HFF-Myc (cell line): Measurements from ENCODE around the gene EPB41L4A.

ENCODE experiments used
- DNase-seq: peaks from one replicate; pipeline ENCODE4 v3.0.0-alpha.2; 2011; ENCODE audit warnings: low read depth; ENCODE audit errors: extremely low read depth
- H3K4me3 ChIP-seq: replicated peaks from 2 replicates; pipeline ENCODE4 v1.5.1; 2011; ENCODE audit warnings: low read depth, mild to moderate bottlenecking, control low read depth, low read length
- TF ChIP-seq, protein P1 (sequence below): IDR thresholded peaks from 2 replicates; pipeline ENCODE4 v1.5.1; 2012; ENCODE audit warnings: mild to moderate bottlenecking, low read depth, low read length, control low read depth; ENCODE audit errors: missing control alignments

Gene EPB41L4A

DNA sequence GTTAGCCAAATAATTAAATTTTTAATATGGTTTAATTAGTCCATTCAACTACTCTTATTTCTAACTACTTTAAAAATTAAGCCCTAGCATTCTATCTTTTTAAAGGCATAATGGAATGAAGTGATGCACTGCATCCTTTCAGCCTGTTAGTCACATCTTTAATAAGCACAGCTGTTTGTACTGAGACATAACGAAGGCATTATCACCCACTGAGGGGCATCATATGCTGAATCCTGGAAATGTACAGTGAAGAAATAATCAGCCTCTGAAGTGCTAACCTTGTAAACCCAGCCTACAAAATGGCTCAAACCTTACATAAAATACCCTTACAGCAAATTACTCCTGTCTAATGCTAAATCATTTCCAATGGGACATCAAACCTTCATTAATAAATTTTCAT lies 33.1 kb downstream of the EPB41L4A start:
- TF ChIP-seq, protein P1, sequence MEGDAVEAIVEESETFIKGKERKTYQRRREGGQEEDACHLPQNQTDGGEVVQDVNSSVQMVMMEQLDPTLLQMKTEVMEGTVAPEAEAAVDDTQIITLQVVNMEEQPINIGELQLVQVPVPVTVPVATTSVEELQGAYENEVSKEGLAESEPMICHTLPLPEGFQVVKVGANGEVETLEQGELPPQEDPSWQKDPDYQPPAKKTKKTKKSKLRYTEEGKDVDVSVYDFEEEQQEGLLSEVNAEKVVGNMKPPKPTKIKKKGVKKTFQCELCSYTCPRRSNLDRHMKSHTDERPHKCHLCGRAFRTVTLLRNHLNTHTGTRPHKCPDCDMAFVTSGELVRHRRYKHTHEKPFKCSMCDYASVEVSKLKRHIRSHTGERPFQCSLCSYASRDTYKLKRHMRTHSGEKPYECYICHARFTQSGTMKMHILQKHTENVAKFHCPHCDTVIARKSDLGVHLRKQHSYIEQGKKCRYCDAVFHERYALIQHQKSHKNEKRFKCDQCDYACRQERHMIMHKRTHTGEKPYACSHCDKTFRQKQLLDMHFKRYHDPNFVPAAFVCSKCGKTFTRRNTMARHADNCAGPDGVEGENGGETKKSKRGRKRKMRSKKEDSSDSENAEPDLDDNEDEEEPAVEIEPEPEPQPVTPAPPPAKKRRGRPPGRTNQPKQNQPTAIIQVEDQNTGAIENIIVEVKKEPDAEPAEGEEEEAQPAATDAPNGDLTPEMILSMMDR = no peak
- no peak for DNase-seq
- H3K4me3 ChIP-seq = no peak overlapping the region

DNA sequence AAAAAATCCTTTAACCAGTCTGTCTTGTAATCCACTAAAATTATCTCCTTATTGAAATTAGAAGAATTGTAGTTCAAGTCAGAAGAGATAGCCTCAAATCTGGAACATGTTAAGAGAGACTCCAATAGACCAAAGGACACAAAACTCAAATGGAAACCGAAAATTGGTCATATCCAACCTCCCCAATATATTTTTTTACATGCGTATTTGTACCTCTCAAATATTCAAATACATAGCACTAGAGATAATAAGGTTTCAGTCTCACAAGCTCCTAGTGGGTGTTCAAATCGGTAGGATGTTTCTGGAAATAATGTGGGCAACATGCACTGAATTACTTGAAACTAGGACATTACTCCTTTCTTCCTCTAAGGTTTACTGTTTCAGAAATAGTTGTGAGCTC lies 33.5 kb downstream of the EPB41L4A start:
- TF ChIP-seq, protein P1 = no peak
- H3K4me3 ChIP-seq = no peak overlapping the region
- no peak for DNase-seq

DNA sequence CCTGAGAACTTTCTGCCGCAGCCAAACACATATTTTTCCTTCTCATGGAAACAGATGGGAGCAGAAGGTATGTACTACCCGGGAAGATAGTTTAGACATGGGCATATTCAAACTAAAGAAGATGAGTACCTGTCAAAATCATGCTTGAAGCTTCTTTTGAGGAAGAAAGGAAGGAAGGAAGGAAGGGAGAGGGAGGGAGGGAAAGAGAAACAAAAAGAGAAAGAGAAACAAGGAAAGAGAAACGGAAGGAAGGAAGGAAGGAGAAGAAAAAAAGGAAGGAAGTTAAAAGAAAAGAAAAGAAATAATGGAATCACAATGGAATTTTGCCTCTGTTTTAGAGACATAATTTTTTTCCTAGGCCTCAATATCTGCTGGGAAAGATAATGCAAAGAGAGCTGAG lies 34.6 kb downstream of the EPB41L4A start:
- DNase-seq = no peak
- H3K4me3 ChIP-seq = no peak overlapping the region
- TF ChIP-seq, protein P1 = no peak

DNA sequence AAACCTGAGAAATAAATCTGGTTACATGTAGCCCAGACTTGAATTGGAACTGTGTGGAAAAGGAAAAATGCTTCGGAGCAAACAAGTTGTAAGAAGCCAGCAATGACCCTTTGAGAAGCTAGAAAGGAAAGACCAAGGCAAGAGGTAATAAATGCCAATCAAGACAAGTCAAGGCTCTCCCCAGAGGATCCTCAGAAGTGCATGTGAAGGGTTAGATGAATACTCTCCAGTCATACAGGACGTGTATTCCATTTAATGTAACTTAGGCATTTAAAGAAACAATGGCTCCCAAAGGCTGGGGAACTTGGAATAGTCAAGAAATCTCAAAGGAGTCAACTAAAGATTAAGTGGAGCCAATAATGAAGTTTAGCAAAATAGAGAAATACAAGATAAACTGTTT lies 36.2 kb downstream of the EPB41L4A start:
- H3K4me3 ChIP-seq = no peak overlapping the region
- TF ChIP-seq, protein P1 = no peak
- DNase-seq = no peak

DNA sequence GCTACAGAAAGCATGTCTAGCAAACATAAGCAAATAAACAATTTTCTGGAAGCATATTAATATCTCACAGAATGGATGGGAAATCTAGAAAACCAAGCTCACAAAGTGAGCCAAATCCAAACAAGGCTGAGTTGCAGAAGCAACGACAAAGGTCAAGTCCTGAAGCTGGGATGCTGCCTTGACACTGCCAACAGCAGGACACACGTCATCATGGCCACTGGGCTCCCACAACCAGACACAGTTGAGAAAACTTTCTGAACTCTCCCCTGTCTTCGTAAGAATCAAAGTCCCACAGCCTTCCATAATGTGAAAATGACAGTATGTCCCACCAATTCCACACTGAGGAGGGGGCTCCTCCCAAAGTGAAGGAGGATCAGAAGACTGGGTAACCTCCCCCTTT lies 37.6 kb downstream of the EPB41L4A start:
- TF ChIP-seq, protein P1 = no peak
- DNase-seq = no peak
- H3K4me3 ChIP-seq = no peak overlapping the region

DNA sequence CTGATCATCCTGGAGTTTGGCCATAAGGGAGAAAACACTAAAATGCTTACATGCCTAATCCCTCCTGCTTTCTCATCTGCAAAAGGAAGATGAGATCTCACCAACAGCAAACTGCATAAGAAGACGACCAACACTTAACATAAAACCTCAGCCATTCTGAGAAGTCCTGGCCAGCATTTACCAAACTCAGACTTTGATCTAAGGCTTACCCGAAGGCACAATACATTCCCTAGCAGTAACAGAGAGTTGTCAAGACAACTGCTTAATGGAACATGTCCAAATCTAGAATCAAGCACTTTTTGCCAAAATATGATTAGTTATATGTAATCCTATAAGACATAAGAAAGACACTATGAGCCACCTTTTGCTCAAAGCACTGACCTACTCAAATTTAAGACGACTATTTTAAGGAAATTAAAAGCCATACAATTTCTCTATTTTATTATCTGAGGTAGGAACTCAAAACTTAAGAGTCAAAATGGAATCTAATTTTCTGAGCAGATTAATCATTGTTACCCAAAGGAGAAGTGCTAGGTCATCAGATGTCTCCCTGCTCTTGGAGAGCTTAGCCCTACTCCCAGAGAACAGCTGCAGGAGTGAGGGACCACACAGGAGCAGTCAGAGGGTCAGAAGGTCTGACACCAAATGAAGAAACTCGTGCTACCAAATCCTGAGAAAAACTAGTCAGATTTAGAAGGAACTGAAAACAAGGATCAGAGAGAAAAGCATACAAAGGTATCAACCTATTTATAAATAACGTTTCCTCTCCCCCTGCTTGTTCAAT lies 39.3 kb downstream of the EPB41L4A start:
- DNase-seq = no peak
- TF ChIP-seq, protein P1 = no peak
- H3K4me3 ChIP-seq = no peak overlapping the region

DNA sequence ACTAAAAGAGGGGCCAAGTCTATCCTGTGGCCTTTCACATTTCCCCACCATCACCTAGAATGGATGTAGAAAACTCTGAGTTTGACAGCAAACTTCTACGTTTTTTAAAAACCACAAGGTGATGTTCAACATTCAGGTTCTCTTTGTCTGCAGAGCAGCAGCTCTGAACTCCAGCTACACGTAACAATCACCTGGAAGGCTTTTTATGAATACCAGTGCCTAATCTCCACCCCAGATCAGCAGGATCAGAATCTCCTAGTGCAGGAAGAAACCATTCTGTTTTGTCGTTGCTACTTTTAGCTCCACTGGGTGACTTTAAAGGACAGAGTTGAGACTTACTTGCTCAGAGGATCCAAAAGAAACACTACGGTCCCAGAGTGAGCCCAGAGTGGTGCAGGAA lies 44.3 kb downstream of the EPB41L4A start:
- no peak overlapping the region for H3K4me3 ChIP-seq
- no peak for DNase-seq

More for the DNA sequence above, 44.3 kb downstream of the EPB41L4A start:
- TF ChIP-seq, protein P1 = no peak
